HG02642 (cell line): Measurements from ENCODE around the gene PCDH1.

Experiments used
- ATAC-seq: cut with Tn5 transposase; IDR thresholded peaks from one replicate; pipeline ENCODE4 v1.9.1; 2021; ENCODE audit warnings: mild to moderate bottlenecking; ENCODE audit not compliant: unreplicated experiment, poor library complexity

PCDH1 gene

DNA sequence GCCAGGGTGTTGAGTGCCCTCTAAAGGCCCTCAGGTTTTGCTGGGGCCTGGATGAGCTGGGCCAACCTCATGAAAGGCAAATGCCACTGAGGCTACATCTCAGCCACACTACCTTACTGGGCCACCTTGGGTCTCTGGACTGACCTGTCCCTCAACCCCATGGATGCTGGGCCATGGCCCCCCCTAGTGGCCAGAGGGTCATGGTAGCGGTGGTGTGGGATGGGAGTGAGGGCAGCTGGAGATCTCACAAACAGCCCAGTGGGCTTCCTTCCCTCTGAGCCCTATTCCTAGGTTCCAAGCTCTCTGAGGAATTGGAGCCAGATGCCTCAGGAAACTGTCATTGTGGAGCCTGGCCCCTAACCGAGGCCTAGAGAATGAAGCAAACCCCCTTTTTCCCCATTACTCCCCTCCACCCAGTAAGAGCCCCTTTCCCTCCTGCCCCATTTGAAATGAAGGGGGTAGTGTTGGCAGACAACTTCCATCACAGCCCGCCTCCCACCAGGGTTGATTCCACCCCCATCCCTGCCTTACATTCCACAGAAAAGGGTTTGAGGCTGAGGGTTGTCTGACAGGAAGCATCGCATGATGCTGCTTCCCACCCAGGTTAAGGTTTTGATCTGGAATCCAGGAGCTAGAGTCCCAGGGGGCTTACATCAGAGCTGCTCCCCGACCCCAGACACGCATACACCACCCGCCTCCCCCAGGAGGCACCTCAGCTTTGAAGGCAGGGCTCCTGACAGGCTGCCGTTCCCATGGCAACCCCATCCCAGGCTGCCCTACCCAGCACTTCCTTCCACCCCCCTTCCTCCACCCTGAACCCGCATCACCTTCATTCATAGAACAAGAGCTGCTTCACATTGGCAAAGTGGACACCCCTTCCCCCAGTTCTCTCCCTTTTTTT is 63.9 kb downstream of the PCDH1 start:
- ATAC-seq = peak; percentile 52

- ATAC-seq = no peak
These were observed 65.7 kb downstream of the PCDH1 start for GRCh38 chr5:141812512-141812911.

GRCh38 chr5:141811287-141812155 is 66.7 kb downstream of the PCDH1 start:
- ATAC-seq = no peak

DNA sequence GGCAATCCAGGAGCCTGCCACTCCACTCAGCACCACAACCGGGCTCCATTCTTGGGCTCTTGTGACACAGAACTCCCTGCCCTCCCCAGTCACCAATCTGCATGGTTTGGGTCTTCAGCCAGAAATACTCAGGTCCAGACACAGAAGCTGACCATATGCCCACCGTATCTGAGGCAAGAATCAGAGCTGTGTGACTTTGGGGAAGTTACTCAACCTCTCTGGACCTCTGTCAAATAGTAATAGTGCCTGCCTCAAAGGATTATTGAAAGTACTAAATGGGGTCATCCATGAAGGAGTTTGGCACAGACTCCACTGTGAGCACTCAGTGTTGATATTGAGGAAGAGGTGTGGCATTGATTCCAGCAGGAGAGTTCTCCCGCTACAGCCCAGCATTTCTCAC is 67.5 kb downstream of the PCDH1 start:
- no peak for ATAC-seq

GRCh38 chr5:141809380-141810096 is 68.7 kb downstream of the PCDH1 start:
- ATAC-seq = no peak

- no peak for ATAC-seq
These were observed 69.4 kb downstream of the PCDH1 start for GRCh38 chr5:141808857-141809256.

GRCh38 chr5:141807732-141808131 is 70.5 kb downstream of the PCDH1 start:
- ATAC-seq = no peak

DNA sequence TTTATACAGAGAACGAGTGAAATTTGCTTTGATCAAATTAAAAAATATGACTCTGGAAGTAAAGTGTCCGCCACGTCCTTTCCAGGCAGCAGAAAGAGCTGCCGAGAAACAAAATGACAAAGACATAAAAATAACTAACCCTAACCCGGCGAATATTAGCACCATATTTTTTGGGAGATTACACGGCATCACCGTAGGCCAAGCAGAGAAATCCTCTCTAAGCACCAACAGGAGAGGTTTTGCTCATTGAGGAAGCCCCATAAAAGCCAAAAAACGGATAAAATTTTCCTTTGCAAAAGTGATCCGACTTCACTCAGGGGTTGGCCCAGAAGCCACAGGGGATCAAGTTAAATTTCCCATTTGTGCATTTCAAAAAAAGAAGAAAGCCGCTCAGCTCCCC is 70.9 kb downstream of the PCDH1 start:
- ATAC-seq = no peak

DNA sequence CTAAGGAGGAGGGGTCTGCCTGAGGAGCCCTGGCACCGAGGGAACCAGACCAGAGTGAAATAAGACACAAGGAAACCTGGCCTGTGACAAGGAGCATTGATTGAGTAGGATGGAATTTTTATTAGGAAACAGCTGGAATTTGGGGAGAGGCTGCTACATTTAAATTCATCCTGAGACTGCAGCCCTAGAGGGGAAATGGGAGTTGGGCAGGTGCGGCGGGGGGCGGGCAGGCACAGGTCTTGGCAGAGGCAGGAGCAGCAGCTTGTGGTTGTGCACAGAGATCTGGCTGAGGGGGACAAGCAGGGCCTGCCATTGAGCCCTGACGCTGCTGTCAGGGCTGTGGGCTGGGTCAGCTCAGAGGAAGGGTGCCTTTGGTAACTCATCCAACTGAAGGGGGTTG is 71.6 kb downstream of the PCDH1 start:
- no peak for ATAC-seq

GRCh38 chr5:141805874-141806595 is 72.2 kb downstream of the PCDH1 start:
- ATAC-seq = no peak

DNA sequence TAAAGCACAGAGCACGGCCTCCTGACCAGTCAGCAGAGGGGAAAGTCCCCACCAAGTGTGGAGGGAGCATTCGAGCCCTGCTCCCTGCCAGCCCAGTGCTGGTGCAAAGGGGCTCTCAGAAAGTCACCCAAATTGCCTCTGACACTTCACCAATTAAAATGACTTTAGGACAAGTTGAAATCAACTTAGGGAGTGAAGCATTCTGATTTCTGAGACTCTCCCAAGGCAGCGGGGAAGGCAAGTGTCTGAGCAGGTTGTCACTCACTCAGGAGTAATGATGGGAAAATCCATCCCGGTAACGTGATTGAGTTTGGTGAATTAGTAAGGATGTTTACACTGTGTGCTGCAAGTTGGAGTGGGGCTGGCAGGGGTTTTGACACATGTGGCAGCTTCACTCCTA is 73.7 kb downstream of the PCDH1 start:
- no peak for ATAC-seq
